Activated naive CD4-positive, alpha-beta T cell treated with anti-CD3 and anti-CD28 coated beads, Interleukin-2, amount 50 U/mL, for 72 hours (primary cell): ENCODE data around the gene LY6G5C. TPM values are rescaled to one million over a fixed set of nuclear protein-coding genes. Genes with fewer than 3 reads are reported as not detected.

Experiments
- ATAC-seq, 2 donors: fragments of 150-1000 bp; cut with Tn5 transposase; 2 replicates each; pipeline ENCODE4 v1.10.0; 2021; ENCODE audit warnings: mild to moderate bottlenecking in 2 of 2, moderate library complexity in 2 of 2
- DNase-seq, 2 donors: peaks; one replicate each; pipeline ENCODE4 v3.0.0; 2021 to 2022; ENCODE audit warnings: low spot score in 2 of 2
- H3K27ac Mint-ChIP-seq, 2 donors: one replicate each; pipeline ENCODE4 v1.8.0; 2022; ENCODE audit warnings: mild to moderate bottlenecking in 2 of 2, mixed read lengths in 2 of 2
- H3K36me3 Mint-ChIP-seq, 2 donors: one replicate each; pipeline ENCODE4 v1.8.0; 2022; ENCODE audit warnings: mixed read lengths in 2 of 2
- H3K9me3 Mint-ChIP-seq, 2 donors: one replicate each; pipeline ENCODE4 v1.8.0; 2022; ENCODE audit warnings: mixed read lengths in 2 of 2
- total RNA-seq, 2 donors: library from RNA; stranded (reverse); gene quantifications; one replicate each; pipeline ENCODE4 v1.2.3, GENCODE V29; 2022

LY6G5C gene
- total RNA-seq, 2 donors from 2014 or later = 1.8 to 4.1 TPM

- Mint-ChIP-seq H3K27ac (peak overlapping the region; percentile 94 to 98), H3K9me3 (no peaks in the 10 kb centered on the region), H3K36me3 (peaks cover 14% of the 10 kb centered on the region in 2 donors)
- ATAC-seq = peak; percentile 28 to 52
- DNase-seq = peak in 1 of 2 donors; percentile 30
Observed at GRCh38 chr6:31702405-31702818, 21.5 kb upstream of the LY6G5C start.

GRCh38 chr6:31701666-31702404 lies 21.0 kb upstream of the LY6G5C start:
- peak overlapping the region; percentile 94 to 98 for H3K27ac Mint-ChIP-seq
- ATAC-seq (no peak), DNase-seq (no peak)
- peaks cover 14% of the 10 kb centered on the region in 2 donors for H3K36me3 Mint-ChIP-seq
- H3K9me3 Mint-ChIP-seq = no peaks in the 10 kb centered on the region

DNA sequence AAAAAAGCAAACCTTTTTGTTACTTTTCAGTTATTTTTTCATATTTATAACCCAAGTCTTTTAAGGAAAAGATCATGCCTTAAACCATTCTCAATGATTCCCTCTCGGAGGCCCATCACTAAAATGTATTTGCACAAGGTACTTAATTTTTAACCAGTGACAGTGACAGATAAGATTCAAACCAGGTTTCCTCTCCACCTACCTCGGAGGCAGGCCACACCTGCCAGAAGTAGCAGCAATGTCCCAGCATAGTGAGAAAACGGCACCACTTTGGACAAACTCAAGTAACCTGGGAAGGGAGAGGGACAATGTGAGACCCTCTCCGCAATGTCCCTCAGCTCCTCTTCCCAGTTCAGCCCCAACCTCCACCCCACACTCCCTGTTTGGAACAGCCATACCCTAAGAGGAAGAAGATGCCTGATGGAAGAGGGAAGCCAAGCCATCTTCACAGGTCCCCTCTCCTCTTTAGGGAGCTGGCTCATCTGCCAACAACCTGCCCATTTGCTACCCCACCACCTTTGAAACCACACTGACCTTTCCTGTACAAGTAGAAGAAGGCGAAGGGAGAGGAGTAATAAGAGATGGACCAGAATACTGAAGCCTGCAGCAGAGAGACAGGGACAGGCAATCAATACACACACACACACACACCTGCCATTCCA lies 20.0 kb upstream of the LY6G5C start:
- Mint-ChIP-seq H3K9me3 (no peaks in the 10 kb centered on the region), H3K27ac (no peak overlapping the region), H3K36me3 (peaks cover 14% of the 10 kb centered on the region in 2 donors)
- ATAC-seq = no peak
- DNase-seq = no peak

DNA sequence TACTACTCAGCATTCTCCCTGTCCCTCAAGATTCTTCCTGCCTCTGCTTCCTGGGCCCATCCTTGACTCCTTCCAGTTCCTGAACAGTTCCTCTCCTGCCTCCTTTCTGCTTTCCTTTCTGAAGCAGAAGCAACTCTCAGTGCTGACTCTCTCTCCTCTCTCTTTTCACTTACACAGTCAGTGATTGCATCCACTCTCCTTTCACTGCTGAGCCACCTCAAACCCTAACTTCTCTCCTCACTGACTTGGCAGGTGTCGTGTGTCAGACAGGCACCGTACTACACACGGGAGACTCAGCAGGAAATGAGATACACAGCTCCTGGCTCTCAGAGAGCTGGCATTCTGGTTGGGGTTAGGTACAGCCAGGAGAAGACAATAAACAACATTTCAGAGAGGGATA lies 16.7 kb upstream of the LY6G5C start:
- ATAC-seq = peak in 1 of 2 donors; percentile 45
- Mint-ChIP-seq H3K36me3 (peaks cover 6 to 11% of the 10 kb centered on the region in 2 donors), H3K27ac (peak overlapping the region; percentile 10 to 43), H3K9me3 (no peaks in the 10 kb centered on the region)
- no peak for DNase-seq

DNA sequence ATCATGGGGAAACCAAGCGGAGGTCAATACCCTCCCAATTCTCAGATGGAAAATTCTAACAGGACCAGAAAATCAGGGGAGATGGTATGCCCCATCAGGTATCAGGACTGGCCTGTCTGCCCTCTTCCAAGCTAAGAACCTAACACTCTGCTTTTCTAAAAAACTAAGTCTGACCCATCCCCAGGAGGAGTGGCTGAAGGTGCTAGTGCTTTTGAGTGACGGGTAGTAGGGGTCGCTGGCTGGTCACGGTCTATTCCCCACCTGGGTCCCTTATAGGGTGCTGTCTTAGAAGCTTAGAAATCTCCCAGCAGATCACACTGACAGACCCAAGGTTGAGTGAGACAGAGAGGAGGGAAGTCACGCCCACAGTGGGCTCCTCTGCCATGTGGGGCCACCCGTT lies 12.7 kb upstream of the LY6G5C start:
- ATAC-seq (no peak), DNase-seq (no peak)
- Mint-ChIP-seq H3K36me3 (peaks cover 0 to 6% of the 10 kb centered on the region in 2 donors), H3K27ac (peak overlapping the region in 1 of 2 donors; percentile 56), H3K9me3 (no peaks in the 10 kb centered on the region)

- H3K36me3 Mint-ChIP-seq = peaks cover 0 to 6% of the 10 kb centered on the region in 2 donors
- DNase-seq (no peak), ATAC-seq (no peak)
- H3K27ac Mint-ChIP-seq = peak overlapping the region; percentile 56 to 67
- H3K9me3 Mint-ChIP-seq = no peaks in the 10 kb centered on the region
Observed at GRCh38 chr6:31692886-31693285, 12.0 kb upstream of the LY6G5C start.

DNA sequence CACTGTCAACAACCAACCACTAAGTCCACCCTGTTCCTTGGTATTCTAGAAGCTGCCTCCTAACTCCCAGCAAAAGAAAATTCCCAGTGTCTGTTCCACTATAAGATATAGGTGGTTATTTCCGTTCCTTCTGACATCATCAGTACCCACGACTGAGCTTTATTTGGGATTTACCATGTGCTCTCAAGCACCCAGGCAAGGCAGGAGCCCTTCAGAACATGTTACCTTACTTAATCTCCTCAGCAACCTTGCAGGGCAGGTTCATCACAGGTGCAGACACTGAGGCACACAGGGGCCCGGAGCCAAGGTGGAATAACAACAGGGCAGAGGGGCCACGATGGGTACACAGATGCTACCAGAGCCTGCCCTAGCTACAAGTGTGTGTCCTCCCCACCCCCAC lies 11.5 kb upstream of the LY6G5C start:
- no peak for DNase-seq
- no peaks in the 10 kb centered on the region for H3K9me3 Mint-ChIP-seq

DNA sequence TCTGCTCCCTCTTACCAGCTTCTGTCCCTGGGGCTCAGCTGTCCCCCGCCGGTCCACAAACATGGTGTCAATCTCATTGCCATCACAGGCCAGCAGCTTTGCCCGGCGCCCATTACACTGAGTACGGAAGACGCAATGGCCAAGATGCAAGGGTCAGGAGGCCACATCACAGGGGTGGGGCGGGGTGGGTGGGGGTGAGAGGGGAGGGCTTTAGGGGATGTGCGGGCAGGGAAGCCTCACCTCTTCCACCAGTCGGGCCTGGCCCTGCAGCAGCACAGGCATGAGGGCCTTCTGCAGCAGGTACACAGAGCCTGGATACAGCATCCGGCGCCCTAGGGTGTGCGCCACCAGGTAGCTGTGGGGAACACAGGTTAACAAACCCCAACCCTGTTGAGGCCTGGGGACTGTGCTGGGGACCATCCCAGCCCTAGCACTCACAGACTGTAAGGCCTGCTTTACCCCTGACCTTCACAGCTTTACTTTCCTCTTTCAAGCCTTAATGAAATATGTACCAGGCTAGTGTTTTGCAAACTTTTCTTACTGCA lies 10.8 kb upstream of the LY6G5C start:
- H3K36me3 Mint-ChIP-seq = peaks cover 0 to 6% of the 10 kb centered on the region in 2 donors
- no peak for ATAC-seq

More for the DNA sequence above, 11.5 kb upstream of the LY6G5C start:
- Mint-ChIP-seq H3K36me3 (peaks cover 0 to 6% of the 10 kb centered on the region in 2 donors), H3K27ac (peak overlapping the region in 1 of 2 donors; percentile 67)
- no peak for ATAC-seq

GRCh38 chr6:31691078-31691463 lies 10.2 kb upstream of the LY6G5C start:
- H3K27ac Mint-ChIP-seq = no peak overlapping the region

More for the DNA sequence above, 10.8 kb upstream of the LY6G5C start:
- Mint-ChIP-seq H3K27ac (no peak overlapping the region), H3K9me3 (no peaks in the 10 kb centered on the region)
- DNase-seq = no peak

DNA sequence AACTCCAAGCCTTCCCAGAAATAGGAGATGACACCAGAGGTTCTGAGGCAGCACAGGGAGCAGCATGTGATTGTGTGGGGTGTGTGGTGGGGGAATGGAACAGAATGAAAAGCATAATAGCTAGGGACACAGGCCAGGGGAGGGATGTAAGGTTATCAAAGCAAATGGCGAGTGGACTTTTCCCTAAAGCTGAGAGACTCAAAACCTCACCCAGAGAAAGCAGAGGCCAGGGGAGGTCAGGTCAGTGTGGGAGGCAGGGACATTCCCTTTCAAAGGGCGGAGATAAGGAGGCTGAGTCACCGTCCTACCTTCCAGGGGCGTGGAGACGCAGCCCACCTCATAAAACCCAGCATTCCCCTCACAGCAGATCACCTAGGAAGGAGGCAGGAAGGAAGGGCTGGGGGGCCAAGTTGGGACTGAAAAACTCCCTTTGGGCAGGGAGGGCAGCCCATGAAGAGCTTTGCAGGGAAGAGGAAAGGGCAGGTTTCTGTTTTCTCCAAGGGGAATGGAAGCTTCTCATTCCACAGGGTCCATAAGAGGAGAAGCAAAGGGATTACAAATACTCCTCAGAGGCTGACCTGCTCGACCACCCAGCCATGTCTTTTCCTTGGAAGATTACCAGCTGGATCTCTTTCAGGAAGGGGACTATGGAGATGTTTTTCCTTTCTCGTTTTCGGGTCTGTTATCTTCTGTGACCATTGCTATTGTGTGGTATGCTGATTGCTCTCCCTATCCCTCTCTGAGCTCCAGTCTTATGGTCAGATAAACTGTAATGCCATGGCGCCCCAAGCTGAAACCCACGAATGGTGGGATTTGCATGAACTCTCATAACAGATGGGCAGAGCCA lies 9.6 kb upstream of the LY6G5C start:
- Mint-ChIP-seq H3K36me3 (peaks cover 0 to 6% of the 10 kb centered on the region in 2 donors), H3K9me3 (no peaks in the 10 kb centered on the region), H3K27ac (peak overlapping the region; percentile 83 to 93)
- ATAC-seq (peak in 1 of 2 donors; percentile 69), DNase-seq (no peak)

More at GRCh38 chr6:31691078-31691463, 10.2 kb upstream of the LY6G5C start:
- Mint-ChIP-seq H3K36me3 (peaks cover 0 to 6% of the 10 kb centered on the region in 2 donors), H3K9me3 (no peaks in the 10 kb centered on the region)
- ATAC-seq (no peak), DNase-seq (no peak)

- peak in 1 of 2 donors; percentile 31 for DNase-seq
- peak overlapping the region; percentile 83 to 93 for H3K27ac Mint-ChIP-seq
- H3K36me3 Mint-ChIP-seq = peaks cover 0 to 6% of the 10 kb centered on the region in 2 donors
- H3K9me3 Mint-ChIP-seq = no peaks in the 10 kb centered on the region
- ATAC-seq = peak in 1 of 2 donors; percentile 46
Observed at GRCh38 chr6:31689249-31690110, 8.6 kb upstream of the LY6G5C start.

- DNase-seq (no peak), ATAC-seq (no peak)
- Mint-ChIP-seq H3K36me3 (peaks cover 0 to 4% of the 10 kb centered on the region in 2 donors), H3K27ac (peak overlapping the region in 1 of 2 donors; percentile 48), H3K9me3 (no peaks in the 10 kb centered on the region)
Observed at GRCh38 chr6:31687860-31688693, 7.2 kb upstream of the LY6G5C start.

GRCh38 chr6:31687321-31687720 lies 6.5 kb upstream of the LY6G5C start:
- Mint-ChIP-seq H3K36me3 (no peaks in the 10 kb centered on the region), H3K27ac (no peak overlapping the region), H3K9me3 (no peaks in the 10 kb centered on the region)
- DNase-seq = no peak
- ATAC-seq = no peak

- ATAC-seq = no peak
- no peak overlapping the region for H3K27ac Mint-ChIP-seq
Observed at GRCh38 chr6:31686483-31686882, 5.6 kb upstream of the LY6G5C start.

GRCh38 chr6:31683591-31683990 lies 2.7 kb upstream of the LY6G5C start:
- ATAC-seq = no peak
- no peaks in the 10 kb centered on the region for H3K36me3 Mint-ChIP-seq
- H3K9me3 Mint-ChIP-seq = no peaks in the 10 kb centered on the region
- no peak for DNase-seq
- no peak overlapping the region for H3K27ac Mint-ChIP-seq

More at GRCh38 chr6:31686483-31686882, 5.6 kb upstream of the LY6G5C start:
- DNase-seq = no peak
- Mint-ChIP-seq H3K36me3 (no peaks in the 10 kb centered on the region), H3K9me3 (no peaks in the 10 kb centered on the region)
